GM12873 (cell line): ENCODE measurements around the gene CLN5.

ENCODE experiments used
- CTCF ChIP-seq: IDR thresholded peaks from 2 replicates; pipeline ENCODE4 v1.5.1; 2012; ENCODE audit warnings: low read depth, mild to moderate bottlenecking, moderate library complexity, low read length, control low read depth; ENCODE audit not compliant: insufficient read depth; ENCODE audit errors: missing control alignments

Gene CLN5

GRCh38 chr13:77036279-77036678 lies 44.4 kb downstream of the CLN5 start:
- no peak for TF ChIP-seq CTCF

- TF ChIP-seq CTCF, result no peak
Measured at GRCh38 chr13:77038907-77039480, 47.1 kb downstream of the CLN5 start.

GRCh38 chr13:77040076-77040475 lies 48.2 kb downstream of the CLN5 start:
- no peak for TF ChIP-seq CTCF

GRCh38 chr13:77040835-77041234 lies 49.0 kb downstream of the CLN5 start:
- no peak for TF ChIP-seq CTCF

- no peak for TF ChIP-seq CTCF
Measured at GRCh38 chr13:77042566-77043177, 50.8 kb downstream of the CLN5 start.

- TF ChIP-seq CTCF, result no peak
Measured at GRCh38 chr13:77047649-77048343, 55.9 kb downstream of the CLN5 start.

- TF ChIP-seq CTCF, result no peak
Measured at GRCh38 chr13:77048681-77049080, 56.8 kb downstream of the CLN5 start.
